ENCODE measurements around the gene FJX1.

FJX1 gene

GRCh38 chr11:35619116-35619854, 1.0 kb downstream of the FJX1 start:
- H3K27ac ChIP-seq (ENCODE audit: extremely low read depth, low read depth, low read length): peak overlapping the region; percentile 88; the same call in 1 of the 2 replicates
- peak overlapping the region; percentile 63 for H3K4me3 ChIP-seq (ENCODE audit: low read depth, low read length)
- no peaks in the 10 kb centered on the region for H3K9me3 ChIP-seq (ENCODE audit: control insufficient read depth, insufficient read depth, low read depth, low read length)
- ChIA-PET POLR2A (interaction anchor here (0.5 to 1.1 kb wide), 3 partner anchors 11 to 765 kb away, joined by 3 to 4 read pairs (median 3); no protein-coding TSS in a partner anchor), CTCF (interaction anchor here (0.6 to 1.3 kb wide), 4 partner anchors 9 to 195 kb away, joined by 3 to 5 read pairs (median 4); no protein-coding TSS in a partner anchor)
- H3K4me1 ChIP-seq (ENCODE audit: control insufficient read depth, insufficient read depth, low read length): peaks cover 3% of the 10 kb centered on the region
- H3K36me3 ChIP-seq (ENCODE audit: control insufficient read depth in 2 of 2, insufficient read depth in 1 of 2, low read length in 2 of 2): no peaks in the 10 kb centered on the region
- TF ChIP-seq ZNF335 (tag by site-specific recombination; conservative IDR thresholded peaks at IDR 0.05) (peak; percentile 68; the same call in 1 of the 2 replicates), CTCF (tag by site-specific recombination; IDR thresholded peaks at IDR 0.05) (peak; percentile 62), GFI1B (tag by site-specific recombination; IDR thresholded peaks at IDR 0.05) (no peak), HOXD13 (CRISPR knock-in tag; IDR thresholded peaks at IDR 0.05; ENCODE audit: borderline replicate concordance) (0 out of 2 replicates have a peak, but pooled peaks have one; percentile 9), ZBTB48 (tag by site-specific recombination; IDR thresholded peaks at IDR 0.05) (no peak), AEBP2 (tag by site-specific recombination; IDR thresholded peaks at IDR 0.05; ENCODE audit: borderline replicate concordance) (no peak), ZIC2 (tag by site-specific recombination; IDR thresholded peaks at IDR 0.05) (0 out of 2 replicates have a peak, but pooled peaks have one; percentile 35), ZNF792 (tag by site-specific recombination; IDR thresholded peaks at IDR 0.05) (no peak), ZNF501 (tag by site-specific recombination; IDR thresholded peaks at IDR 0.05) (no peak), ZNF398 (tag by site-specific recombination; IDR thresholded peaks at IDR 0.05) (no peak), ZNF449 (tag by site-specific recombination; IDR thresholded peaks at IDR 0.05) (peak; percentile 60; the same call in 1 of the 2 replicates), ZNF518A (tag by site-specific recombination; conservative IDR thresholded peaks at IDR 0.05; ENCODE audit: low read depth) (no peak), ZBTB6 (tag by site-specific recombination; IDR thresholded peaks at IDR 0.05) (peak; percentile 29; the same call in 1 of the 2 replicates), ZFP69B (tag by site-specific recombination; IDR thresholded peaks at IDR 0.05) (peak; percentile 25; the same call in 1 of the 2 replicates), EGR2 (tag by site-specific recombination; IDR thresholded peaks at IDR 0.05; ENCODE audit: low read depth) (0 out of 2 replicates have a peak, but pooled peaks have one; percentile 14), HIC1 (tag by site-specific recombination; IDR thresholded peaks at IDR 0.05) (peak; percentile 81), ZNF830 (tag by site-specific recombination; IDR thresholded peaks at IDR 0.05; ENCODE audit: low read depth) (no peak), ZNF112 (tag by site-specific recombination; IDR thresholded peaks at IDR 0.05) (no peak)

Data from HEK293 (cell line).